Cardiac fibroblast (primary cell): ENCODE data around the gene TEX55.

Experiments used
- DNase-seq, 2 donors: peaks; one replicate each; pipeline versions ENCODE4 v3.0.0 to v3.0.0-alpha.2; 2010; ENCODE audit warnings: low read depth in 2 of 2
- H3K4me3 ChIP-seq, 2 donors: replicated peaks in 1 of 2; 1 replicate in 1 of 2; 2 replicates in 1 of 2; pipeline ENCODE4 v1.5.1; 2011; ENCODE audit warnings: low read depth in 2 of 2, low read length in 2 of 2, mild to moderate bottlenecking in 2 of 2, moderate library complexity in 1 of 2
- CTCF ChIP-seq: IDR thresholded peaks from one replicate; pipeline ENCODE4 v1.5.1; 2011; ENCODE audit warnings: low read depth, mild to moderate bottlenecking, low read length, inconsistent platforms

TEX55 gene

GRCh38 chr3:119194237-119195150 is 48.5 kb downstream of the TEX55 start:
- peak in 1 of 2 donors; percentile 57 for DNase-seq
- no peak for TF ChIP-seq CTCF
- no peak overlapping the region for H3K4me3 ChIP-seq

- H3K4me3 ChIP-seq = no peak overlapping the region
- no peak for TF ChIP-seq CTCF
- DNase-seq = no peak
Measured at GRCh38 chr3:119195151-119195476, 49.1 kb downstream of the TEX55 start.

- no peak for TF ChIP-seq CTCF
- no peak for DNase-seq
- no peak overlapping the region for H3K4me3 ChIP-seq
Measured at GRCh38 chr3:119195911-119196310, 49.9 kb downstream of the TEX55 start.
